ENCODE measurements around the gene CSRP3. TPM values are rescaled to one million over a fixed set of nuclear protein-coding genes. Genes with fewer than 3 reads are reported as not detected.

CSRP3 gene
- total RNA-seq, 2 donors from 2014 or later: not detected

GRCh38 chr11:19228968-19229367 lies 27.2 kb upstream of the CSRP3 start:
- no peak for DNase-seq
- intact Hi-C loops (cut with DNase I, micrococcal nuclease): no loop called here

DNA sequence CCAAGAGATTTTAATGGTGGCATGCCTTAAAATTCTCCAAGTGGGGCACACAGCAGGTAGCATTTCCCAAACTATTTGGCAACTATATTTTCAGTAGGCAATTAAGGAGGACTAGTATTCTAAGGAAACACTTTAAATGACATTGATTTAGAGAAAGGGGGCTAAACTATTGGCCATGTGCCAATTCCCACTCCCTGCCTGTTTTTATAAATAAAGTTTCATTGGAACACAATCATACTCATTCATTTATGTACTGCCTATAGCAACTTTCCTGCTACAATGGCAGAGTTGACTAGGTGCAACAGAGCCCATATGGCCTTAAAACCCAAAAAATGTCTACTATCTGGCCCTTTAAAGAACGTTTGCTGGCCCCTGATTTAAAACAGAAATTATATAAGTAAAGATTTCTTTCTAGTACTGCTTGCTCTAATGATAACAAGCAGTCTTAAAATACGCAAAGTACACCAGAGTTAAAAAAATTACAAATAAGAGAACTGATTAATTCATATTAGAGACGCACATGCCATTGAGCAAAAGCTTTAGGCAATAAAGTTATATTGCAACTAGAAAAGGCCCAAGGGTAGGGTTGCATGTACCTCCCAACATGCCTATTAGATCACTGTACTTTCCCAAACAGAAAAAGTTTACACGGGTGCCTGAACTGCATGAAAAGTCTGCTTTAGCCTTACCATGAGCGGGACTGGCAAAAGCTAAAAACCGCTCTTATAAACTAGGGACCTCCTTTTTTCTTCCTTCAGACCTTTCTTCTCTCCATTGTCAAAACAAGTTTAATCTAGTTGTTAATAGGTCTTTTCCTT lies 24.8 kb upstream of the CSRP3 start:
- intact Hi-C loops (cut with DNase I, micrococcal nuclease): no loop called here
- peak; percentile 31 for ATAC-seq
- DNase-seq: no peak

More at GRCh38 chr11:19228968-19229367, 27.2 kb upstream of the CSRP3 start:
- ATAC-seq: no peak

- DNase-seq (peak; percentile 45 to 48), ATAC-seq (peak; percentile 88)
- intact Hi-C loops (cut with DNase I, micrococcal nuclease): no loop called here
Observed at GRCh38 chr11:19225581-19225980, 23.8 kb upstream of the CSRP3 start.

- intact Hi-C loops (cut with DNase I, micrococcal nuclease): no loop called here
- ATAC-seq (peak; percentile 19), DNase-seq (peak in 1 of 2 donors; percentile 14)
Observed at GRCh38 chr11:19225123-19225522, 23.3 kb upstream of the CSRP3 start.

GRCh38 chr11:19220903-19221724 lies 19.3 kb upstream of the CSRP3 start:
- ATAC-seq (peak; percentile 75), DNase-seq (peak; percentile 34 to 46)
- intact Hi-C loops (cut with DNase I, micrococcal nuclease): no loop called here

DNA sequence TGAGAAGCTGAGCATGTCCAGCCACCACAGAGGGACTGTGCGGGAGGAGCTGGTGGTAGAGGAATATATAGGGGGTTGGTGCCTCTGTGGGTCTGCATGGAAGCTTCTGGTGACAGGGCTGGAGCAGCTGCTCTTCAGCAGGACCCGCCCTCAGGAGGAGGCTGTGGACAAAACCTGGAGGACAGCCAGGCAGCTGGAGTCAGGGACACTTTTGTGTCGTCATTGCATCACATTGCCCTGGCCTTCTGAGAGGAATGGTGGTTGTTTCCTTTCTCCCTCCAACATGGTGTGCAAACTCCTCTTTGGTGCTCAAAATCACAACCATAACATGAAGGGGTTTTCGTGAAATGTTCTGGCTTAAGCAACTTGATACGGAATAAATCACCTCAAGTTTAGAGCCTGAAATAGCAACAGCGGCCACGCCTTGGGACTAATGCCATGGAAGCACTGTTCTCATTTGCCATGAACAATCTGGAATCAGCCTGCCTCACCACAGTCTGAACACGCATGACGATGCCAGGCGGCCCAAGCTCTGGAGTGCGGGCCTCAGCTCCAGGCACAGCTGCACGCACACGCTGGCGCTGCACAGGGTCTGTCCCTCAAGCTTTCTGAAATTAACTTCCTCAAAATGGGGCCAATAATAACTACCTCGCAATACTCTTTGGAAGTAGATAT lies 17.1 kb upstream of the CSRP3 start:
- intact Hi-C loops (cut with DNase I, micrococcal nuclease): no loop called here
- DNase-seq: no peak
- ATAC-seq: no peak

GRCh38 chr11:19218216-19218615 lies 16.4 kb upstream of the CSRP3 start:
- intact Hi-C loops (cut with DNase I, micrococcal nuclease): no loop called here
- no peak for DNase-seq
- ATAC-seq: no peak

GRCh38 chr11:19216709-19217374 lies 15.1 kb upstream of the CSRP3 start:
- DNase-seq (no peak), ATAC-seq (no peak)
- intact Hi-C loops (cut with DNase I, micrococcal nuclease): no loop called here

DNA sequence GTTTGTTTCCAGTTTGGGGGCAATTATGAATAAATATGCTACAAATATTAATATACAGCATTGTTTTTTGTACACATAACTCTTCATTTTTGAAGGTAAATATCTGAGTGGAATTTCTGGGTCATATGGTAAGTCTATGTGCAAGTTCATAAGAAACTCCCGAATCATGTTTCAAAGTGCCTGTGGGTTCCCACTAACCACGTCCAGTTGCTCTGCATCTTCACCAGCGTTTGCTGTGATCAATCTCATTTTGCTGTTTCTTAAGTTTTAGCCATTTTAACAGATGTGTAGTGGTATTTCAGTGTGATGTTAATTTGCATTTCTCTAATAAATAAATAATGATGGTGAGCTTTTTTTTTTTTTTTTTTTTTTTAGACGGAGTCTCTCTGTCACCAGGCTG lies 14.2 kb upstream of the CSRP3 start:
- ATAC-seq (no peak), DNase-seq (no peak)
- intact Hi-C loops (cut with DNase I, micrococcal nuclease): no loop called here

DNA sequence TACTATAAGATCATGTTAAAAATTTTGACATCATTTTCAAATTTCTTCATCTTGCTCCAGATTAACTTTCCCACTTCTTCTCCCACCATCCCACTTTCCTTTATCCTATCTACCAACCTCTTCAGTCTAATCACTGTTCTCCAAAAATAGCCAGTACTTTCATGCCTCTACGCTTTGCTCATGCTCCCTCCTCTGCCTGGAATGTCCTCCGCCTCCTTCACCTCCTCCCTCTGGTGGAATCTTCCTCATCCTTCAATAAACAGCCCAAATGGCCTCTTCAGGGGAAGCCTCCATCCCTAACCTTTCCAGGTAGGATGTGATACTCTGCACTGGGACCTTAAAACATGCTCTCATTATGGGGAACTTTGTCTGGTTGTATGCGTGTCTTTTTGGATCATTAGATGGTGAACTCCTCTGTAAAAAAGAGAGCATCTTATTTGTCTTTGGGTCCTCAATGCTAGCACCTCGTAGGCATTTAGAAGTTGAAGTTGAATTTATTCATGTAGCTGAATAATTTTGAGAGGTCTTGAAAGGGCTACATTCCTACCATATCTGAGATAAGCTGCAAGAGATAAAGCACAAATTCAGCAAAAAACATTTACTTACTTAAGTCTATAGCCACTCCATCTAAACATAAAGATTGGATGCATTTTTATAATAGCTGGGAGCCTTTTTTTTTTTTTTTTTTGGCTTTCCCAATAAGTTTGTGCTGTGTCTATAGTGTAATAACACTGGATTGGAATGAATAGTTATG lies 8.0 kb upstream of the CSRP3 start:
- intact Hi-C loops (cut with DNase I, micrococcal nuclease): no loop called here
- DNase-seq (no peak), ATAC-seq (no peak)

DNA sequence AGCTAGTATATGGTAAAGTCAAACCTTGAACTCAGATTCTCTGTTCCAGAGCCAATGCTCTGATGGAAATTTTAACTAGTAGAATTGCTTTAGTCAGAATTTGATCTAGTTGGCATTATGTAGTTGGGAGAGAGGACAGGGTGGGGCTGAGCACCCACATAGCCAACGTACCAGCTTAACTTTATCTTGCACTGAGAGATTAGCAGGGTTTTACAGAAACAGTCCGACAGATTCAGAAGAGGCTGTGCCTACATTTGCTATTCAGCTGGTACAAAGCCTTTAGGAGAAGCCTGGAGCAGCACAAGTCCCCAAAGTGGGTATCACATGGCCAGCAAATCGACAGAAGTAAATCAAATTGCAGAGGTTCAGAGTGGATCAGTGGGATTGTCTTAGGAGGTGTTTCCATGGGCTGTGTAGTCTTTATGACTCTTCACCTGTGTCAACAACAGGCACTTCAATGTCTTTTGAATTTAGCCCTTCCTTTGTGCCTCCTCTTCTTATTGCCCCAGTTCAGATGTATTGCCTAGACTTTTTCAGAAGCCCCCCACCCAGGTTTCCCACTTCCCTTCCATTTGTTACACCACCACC lies 7.3 kb upstream of the CSRP3 start:
- ATAC-seq: peak; percentile 82
- intact Hi-C loops (cut with DNase I, micrococcal nuclease): no loop called here
- no peak for DNase-seq

- ATAC-seq: no peak
- intact Hi-C loops (cut with DNase I, micrococcal nuclease): no loop called here
Observed at GRCh38 chr11:19208181-19208580, 6.4 kb upstream of the CSRP3 start.

DNA sequence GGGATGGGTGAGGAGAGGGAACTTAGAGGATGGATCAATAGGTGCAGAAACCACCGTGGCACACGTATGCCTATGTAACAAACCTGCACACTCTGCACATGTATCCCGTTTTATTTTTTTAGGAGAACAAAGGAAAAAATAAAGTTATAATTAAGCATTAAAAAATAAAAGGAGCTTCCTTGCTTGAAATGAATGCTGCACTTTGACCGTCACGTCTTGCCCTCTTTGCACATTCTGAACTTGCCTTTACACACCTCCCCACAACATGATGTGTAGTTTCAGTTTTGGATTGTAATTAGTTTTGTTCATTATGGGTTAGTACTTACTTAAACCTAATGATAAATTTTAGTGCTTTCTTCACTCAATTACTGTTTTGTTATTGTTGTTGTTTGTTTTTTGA lies 3.1 kb upstream of the CSRP3 start:
- intact Hi-C loops (cut with DNase I, micrococcal nuclease): no loop called here
- DNase-seq: no peak

More at GRCh38 chr11:19208181-19208580, 6.4 kb upstream of the CSRP3 start:
- no peak for DNase-seq

DNA sequence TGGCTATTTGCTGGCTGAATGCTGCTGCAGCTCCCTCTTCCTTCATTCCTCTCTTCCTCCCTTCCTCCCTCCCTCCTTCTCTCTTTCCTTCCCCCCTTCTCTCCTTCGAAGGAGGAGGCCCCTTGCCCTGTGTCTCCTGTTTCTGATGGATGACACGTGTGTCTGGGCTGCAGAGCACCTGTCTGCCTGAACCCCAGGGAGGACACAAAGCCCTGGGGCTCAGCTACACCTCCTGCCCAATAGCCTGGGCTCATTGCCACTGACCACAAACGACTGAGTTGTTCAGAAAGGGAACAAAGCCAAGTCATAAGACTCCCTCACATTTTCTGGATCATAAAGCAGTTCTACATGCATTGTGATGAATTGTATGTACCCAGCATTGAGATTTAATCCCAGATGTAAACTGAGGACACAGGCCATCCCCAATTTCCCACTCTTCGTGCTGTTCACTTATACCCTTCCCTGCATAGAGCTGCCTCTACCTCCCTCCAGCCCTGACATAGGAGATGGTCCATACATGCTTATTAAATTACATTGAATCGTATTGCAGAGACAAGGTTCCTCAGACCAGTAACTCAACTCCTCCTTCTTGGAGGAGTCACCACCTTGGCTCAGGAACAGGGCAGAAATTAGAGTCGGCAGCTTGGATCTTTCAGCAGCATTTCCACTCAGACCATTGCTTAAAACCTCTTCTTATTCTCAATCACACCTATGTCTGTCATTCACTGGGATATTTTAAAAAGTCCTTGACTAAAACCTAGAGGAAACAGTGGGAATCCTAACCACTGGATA lies 1.2 kb downstream of the CSRP3 start:
- DNase-seq: peak; percentile 49 to 60
- peak; percentile 82 for ATAC-seq
- intact Hi-C loops (cut with DNase I, micrococcal nuclease): no loop called here

More for the DNA sequence above, 3.1 kb upstream of the CSRP3 start:
- ATAC-seq: no peak

DNA sequence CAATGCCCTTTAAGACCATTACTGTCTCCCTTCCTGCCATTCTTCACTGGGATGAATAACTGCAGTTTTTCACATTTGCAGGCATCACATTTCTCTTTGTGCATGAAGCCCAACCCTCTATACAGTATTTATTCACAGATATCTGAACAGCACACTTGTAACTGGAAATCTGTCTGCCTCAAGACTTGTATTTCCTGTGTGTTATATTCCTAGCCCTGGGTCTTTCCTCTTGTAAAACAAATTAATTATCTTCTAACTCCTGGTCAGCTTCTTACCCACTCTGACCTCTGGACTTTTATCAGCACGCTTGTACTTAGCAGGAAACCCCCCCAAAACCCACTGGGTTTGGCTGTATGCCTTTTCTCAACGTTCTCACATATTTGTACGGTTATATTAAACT lies 2.0 kb downstream of the CSRP3 start:
- intact Hi-C loops (cut with DNase I, micrococcal nuclease): no loop called here
- ATAC-seq (peak; percentile 41), DNase-seq (no peak)

DNA sequence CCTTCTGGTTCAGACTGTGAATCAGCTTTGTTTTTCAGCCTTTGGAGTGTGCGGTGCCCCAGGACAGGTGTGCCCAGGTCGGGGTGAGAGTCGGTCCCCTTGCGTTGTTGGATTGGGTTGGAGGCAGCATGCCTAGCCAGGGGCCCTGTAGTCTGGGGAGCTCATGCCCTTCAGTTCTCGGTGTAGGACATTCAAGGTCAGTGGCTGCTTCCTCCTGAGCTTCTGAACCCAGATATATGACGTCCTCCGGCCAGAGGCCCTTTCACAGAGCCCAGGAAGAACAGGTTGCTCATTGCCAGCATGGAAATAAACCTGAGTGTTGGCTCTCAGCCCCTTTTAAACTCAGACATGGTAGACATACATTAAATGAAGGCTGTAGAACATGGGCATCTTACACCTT lies 2.7 kb downstream of the CSRP3 start:
- intact Hi-C loops (cut with DNase I, micrococcal nuclease): no loop called here
- DNase-seq (no peak), ATAC-seq (no peak)

- intact Hi-C loops (cut with DNase I, micrococcal nuclease): no loop called here
- ATAC-seq (peak; percentile 73), DNase-seq (peak; percentile 37 to 49)
Observed at GRCh38 chr11:19196432-19196831, 5.4 kb downstream of the CSRP3 start.
